Calu3 (cell line): Measurements from ENCODE around the gene CMC1. TPM values are rescaled to one million over a fixed set of nuclear protein-coding genes. Genes with fewer than 3 reads are reported as not detected.

ENCODE experiments used
- BruUV-seq: library from RNA; stranded (reverse); fragments of 400-500 nt; replicated peaks from 2 replicates; lab custom pipeline; 2021; lab: Mats Ljungman, UMichigan
- CTCF ChIA-PET: fragments of 300-600 bp; sonication (Branson Sonifier 250); formaldehyde crosslinking; loops from one replicate; lab custom pipeline; 2022; ENCODE audit warnings: antibody characterized with exemption; lab: Charles Lee
- DNase-seq: peaks from one replicate; pipeline ENCODE4 v3.0.0; 2022
- H3K27ac Mint-ChIP-seq: one replicate; pipeline ENCODE4 v1.8.0; 2022; ENCODE audit warnings: mixed read lengths; ENCODE audit not compliant: unreplicated experiment
- H3K27me3 Mint-ChIP-seq: one replicate; pipeline ENCODE4 v1.8.0; 2022; ENCODE audit warnings: mixed read lengths; ENCODE audit not compliant: unreplicated experiment
- H3K36me3 Mint-ChIP-seq: one replicate; pipeline ENCODE4 v1.8.0; 2022; ENCODE audit warnings: mild to moderate bottlenecking, moderate library complexity, mixed read lengths; ENCODE audit not compliant: insufficient read depth, unreplicated experiment
- H3K4me1 Mint-ChIP-seq: one replicate; pipeline ENCODE4 v1.8.0; 2022; ENCODE audit warnings: mild to moderate bottlenecking, low read depth, mixed read lengths; ENCODE audit not compliant: unreplicated experiment
- H3K4me3 Mint-ChIP-seq: one replicate; pipeline ENCODE4 v1.8.0; 2022; ENCODE audit warnings: mild to moderate bottlenecking, low read depth, moderate library complexity, mixed read lengths; ENCODE audit not compliant: unreplicated experiment
- H3K9me3 Mint-ChIP-seq: one replicate; pipeline ENCODE4 v1.8.0; 2022; ENCODE audit warnings: low read depth, mixed read lengths; ENCODE audit not compliant: unreplicated experiment
- CTCF ChIP-seq: fragments of 200-600 bp; IDR thresholded peaks from one replicate; pipeline ENCODE4 v1.8.0; 2022; ENCODE audit warnings: antibody characterized with exemption; ENCODE audit not compliant: unreplicated experiment
- intact Hi-C: fragments of 100-400 bp; cut with micrococcal nuclease; formaldehyde crosslinking; loops from one replicate; pipeline ENCODE4 v1.10.0; 2022; ENCODE audit not compliant: unreplicated experiment
- total RNA-seq: library from RNA; stranded (reverse); gene quantifications from 2 replicates; pipeline ENCODE4 v1.2.3, GENCODE V29; 2022

CMC1 gene
- total RNA-seq, 1 experiment from 2014 or later = 32.0 TPM

DNA sequence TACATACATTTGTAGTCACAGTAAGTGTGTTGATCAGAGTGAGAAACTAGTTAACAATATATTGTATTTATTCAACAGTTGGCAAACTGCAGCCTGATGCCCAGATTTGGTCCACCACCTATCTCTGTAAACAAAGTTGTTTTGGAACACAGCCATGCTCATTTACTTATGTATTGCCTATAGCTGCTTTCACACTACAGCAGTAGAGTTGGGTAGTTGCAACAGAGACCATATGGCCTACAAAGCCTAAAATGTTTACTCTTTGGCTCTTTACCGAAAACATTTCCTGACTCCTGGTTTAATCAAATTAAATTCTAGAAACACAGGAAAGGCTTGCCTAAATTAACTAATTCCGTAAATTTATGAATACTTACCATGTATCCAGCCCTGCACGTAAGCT is 39.4 kb downstream of the CMC1 start:
- Mint-ChIP-seq H3K4me1 (no peaks in the 10 kb centered on the region), H3K27ac (no peak overlapping the region), H3K27me3 (no peaks in the 10 kb centered on the region), H3K36me3 (no peaks in the 10 kb centered on the region), H3K4me3 (no peak overlapping the region), H3K9me3 (no peaks in the 10 kb centered on the region)
- no TSS peak for BruUV-seq
- DNase-seq = no peak
- TF ChIP-seq CTCF = no peak
- intact Hi-C loops = loop anchor here (10.0 kb wide), 1 partner anchor 336 kb away; no protein-coding TSS in a partner anchor
- CTCF ChIA-PET = no interaction called here

DNA sequence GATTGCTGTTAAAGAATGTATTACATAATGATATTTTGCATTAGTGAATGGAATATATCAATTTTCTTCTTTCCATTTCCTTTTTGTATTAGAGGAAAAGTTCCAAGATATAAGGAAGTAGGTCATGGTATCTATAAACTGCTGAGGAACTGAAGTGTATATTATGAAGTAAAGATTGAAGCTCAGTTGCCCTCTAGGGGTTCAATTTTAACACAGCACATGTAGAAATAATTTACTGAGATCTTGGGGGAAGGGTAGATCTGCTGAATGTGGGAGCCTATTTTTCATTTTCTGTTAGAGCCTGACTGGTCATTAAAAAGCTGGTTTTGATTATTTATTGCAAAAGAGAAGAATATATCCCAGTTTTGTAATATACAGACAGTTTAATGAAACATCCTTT is 45.2 kb downstream of the CMC1 start:
- Mint-ChIP-seq H3K36me3 (no peaks in the 10 kb centered on the region), H3K4me1 (no peaks in the 10 kb centered on the region), H3K27ac (no peak overlapping the region), H3K4me3 (no peak overlapping the region), H3K27me3 (no peaks in the 10 kb centered on the region), H3K9me3 (no peaks in the 10 kb centered on the region)
- no TSS peak for BruUV-seq
- intact Hi-C loops = loop anchor here (5.0 to 10.0 kb wide), 2 partner anchors 342 to 574 kb away; no protein-coding TSS in a partner anchor
- CTCF ChIA-PET = interaction anchor here (0.6 to 1.0 kb wide), 2 partner anchors 565 to 1152 kb away, joined by 3 read pairs; partner anchors contain the start of gene EOMES
- no peak for DNase-seq
- no peak for TF ChIP-seq CTCF

DNA sequence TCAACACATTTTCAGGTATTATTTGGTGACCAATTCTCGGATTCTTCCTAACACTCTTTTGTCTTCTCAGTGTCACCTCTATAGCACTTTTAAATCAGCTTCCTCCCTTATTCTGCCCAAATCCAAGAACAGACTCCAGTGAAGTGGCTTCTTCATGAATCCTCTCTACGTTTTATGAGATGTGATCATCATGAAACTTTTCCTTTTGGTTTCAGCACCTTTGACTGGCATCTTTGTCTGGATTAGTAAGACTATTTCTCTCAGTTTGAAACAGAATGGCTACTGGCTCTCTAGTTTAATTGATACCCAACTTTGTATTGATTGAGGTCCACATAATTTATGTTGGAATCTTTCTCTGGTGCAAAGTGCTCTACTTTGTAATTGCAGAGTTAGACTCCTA is 45.6 kb downstream of the CMC1 start:
- Mint-ChIP-seq H3K4me3 (no peak overlapping the region), H3K4me1 (no peaks in the 10 kb centered on the region), H3K36me3 (no peaks in the 10 kb centered on the region), H3K27me3 (no peaks in the 10 kb centered on the region), H3K9me3 (no peaks in the 10 kb centered on the region), H3K27ac (no peak overlapping the region)
- intact Hi-C loops = loop anchor here (5.0 to 10.0 kb wide), 2 partner anchors 342 to 575 kb away; no protein-coding TSS in a partner anchor
- no TSS peak for BruUV-seq
- DNase-seq = no peak
- no peak for TF ChIP-seq CTCF
- CTCF ChIA-PET = interaction anchor here (0.6 to 1.0 kb wide), 3 partner anchors 62 to 1153 kb away, joined by 3 read pairs; partner anchors contain the start of gene EOMES

GRCh38 chr3:28290863-28291300 is 49.5 kb downstream of the CMC1 start:
- intact Hi-C loops = no loop called here
- Mint-ChIP-seq H3K4me3 (no peak overlapping the region), H3K36me3 (no peaks in the 10 kb centered on the region), H3K27ac (no peak overlapping the region), H3K9me3 (no peaks in the 10 kb centered on the region), H3K27me3 (no peaks in the 10 kb centered on the region), H3K4me1 (no peaks in the 10 kb centered on the region)
- no TSS peak for BruUV-seq
- CTCF ChIA-PET = no interaction called here
- TF ChIP-seq CTCF = no peak
- DNase-seq = no peak
